Stromal cell of bone marrow (primary cell): Measurements from ENCODE around the gene C17orf114.

Experiments
- DNase-seq: peaks from one replicate; pipeline ENCODE4 v3.0.0-alpha.2; 2012; ENCODE audit warnings: low read depth

The C17orf114 gene

GRCh38 chr17:4788159-4788806 is 13.8 kb downstream of the C17orf114 start:
- DNase-seq = no peak

DNA sequence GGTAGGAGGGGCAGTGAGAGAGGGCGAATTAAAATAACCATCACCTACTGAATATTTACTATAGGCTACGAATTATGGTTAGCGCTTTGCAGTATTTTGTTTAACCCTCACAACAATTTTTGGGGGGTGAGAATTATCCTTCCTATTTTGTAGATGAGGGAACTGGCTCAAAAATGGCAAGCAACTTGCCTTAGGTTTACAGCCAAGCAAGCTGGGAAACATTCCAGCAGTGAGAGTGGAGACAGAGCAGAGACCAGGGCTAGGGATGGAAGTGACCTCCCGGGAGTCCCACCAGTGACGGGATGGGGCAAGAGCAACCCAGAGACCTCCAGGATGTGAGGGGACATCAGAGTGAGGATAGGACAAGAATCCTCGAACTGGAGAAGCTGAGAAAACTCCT is 15.6 kb downstream of the C17orf114 start:
- no peak for DNase-seq

- DNase-seq = no peak
Measured at GRCh38 chr17:4786106-4786511, 16.0 kb downstream of the C17orf114 start, which contains the start of gene VMO1. TSS of gene VMO1 (minus strand) at chr17:4786364. CDS start at chr17:4786352, 12 bp downstream.

- no peak for DNase-seq
Measured at GRCh38 chr17:4785311-4786105, 16.6 kb downstream of the C17orf114 start.

- DNase-seq = no peak
Measured at GRCh38 chr17:4782652-4783051, 19.5 kb downstream of the C17orf114 start.

- no peak for DNase-seq
Measured at GRCh38 chr17:4780325-4780955, 21.7 kb downstream of the C17orf114 start.

- DNase-seq = no peak
Measured at GRCh38 chr17:4777969-4778760, 24.0 kb downstream of the C17orf114 start.

- DNase-seq = no peak
Measured at GRCh38 chr17:4772235-4772613, 29.9 kb downstream of the C17orf114 start.

- no peak for DNase-seq
Measured at GRCh38 chr17:4771519-4772234, 30.5 kb downstream of the C17orf114 start, which contains the start of gene TM4SF5. TSS of gene TM4SF5 (plus strand) at chr17:4771886. CDS start at chr17:4771923, 37 bp downstream.

GRCh38 chr17:4769628-4770027 is 32.5 kb downstream of the C17orf114 start:
- DNase-seq = no peak

- no peak for DNase-seq
Measured at GRCh38 chr17:4768298-4768697, 33.8 kb downstream of the C17orf114 start.

- no peak for DNase-seq
Measured at GRCh38 chr17:4766723-4767122, 35.4 kb downstream of the C17orf114 start.

DNA sequence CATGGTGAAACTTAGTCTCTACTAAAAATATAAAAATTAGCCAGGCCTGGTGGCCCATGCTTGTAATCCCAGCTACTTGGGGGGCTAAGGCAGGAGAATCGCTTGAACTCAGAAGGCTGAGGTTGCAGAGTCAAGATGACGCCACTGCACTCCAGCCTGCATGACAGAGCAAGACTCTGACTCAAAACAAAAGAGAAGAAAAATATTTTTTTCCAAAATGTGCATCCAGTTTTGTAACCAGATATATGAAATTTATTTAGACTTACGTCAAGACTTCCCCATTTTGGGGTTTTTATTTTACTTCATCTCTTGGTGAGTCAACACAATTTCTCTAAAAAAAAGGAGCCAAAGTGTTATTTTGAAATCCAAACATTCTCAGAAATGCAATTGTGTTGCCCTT is 35.9 kb downstream of the C17orf114 start:
- no peak for DNase-seq

DNA sequence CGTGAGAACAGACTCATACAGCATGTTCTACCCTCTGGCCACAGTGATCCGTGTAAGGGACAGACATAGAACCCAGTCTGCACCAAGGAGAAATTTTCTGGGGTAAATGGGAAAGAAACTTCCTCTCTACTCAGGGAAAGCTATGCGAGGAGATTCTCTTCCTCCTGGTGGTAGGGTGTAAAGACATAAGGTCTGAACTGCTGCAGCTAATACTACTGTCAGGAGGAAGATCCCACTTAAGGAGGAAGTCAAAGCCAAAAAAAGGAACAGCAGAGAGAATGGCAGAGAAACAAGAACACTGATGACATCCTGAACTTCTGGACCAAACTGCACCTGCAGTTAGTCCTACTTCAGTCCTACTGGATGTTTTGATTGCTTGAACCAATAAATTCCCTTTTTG is 37.5 kb downstream of the C17orf114 start:
- no peak for DNase-seq

- DNase-seq = no peak
Measured at GRCh38 chr17:4759776-4760236, 42.3 kb downstream of the C17orf114 start.

DNA sequence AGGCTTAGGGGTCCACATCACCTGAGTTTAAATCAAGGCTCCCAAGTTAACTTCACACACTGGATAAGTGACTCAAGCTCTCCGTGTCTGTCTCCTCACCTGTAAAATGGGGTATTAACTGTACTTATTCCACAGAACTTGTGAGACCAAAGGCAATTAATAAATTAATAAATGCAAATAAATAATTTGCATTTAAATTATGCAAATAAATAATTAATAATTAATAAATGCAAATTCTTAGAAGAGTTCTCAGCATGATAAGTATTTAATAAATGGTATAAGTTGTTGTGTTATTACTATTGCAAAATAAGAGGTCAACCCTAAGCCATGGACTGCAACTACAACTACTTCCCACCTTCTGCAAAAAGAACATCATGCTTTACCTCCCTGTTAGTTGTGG is 48.7 kb downstream of the C17orf114 start:
- DNase-seq = no peak

DNA sequence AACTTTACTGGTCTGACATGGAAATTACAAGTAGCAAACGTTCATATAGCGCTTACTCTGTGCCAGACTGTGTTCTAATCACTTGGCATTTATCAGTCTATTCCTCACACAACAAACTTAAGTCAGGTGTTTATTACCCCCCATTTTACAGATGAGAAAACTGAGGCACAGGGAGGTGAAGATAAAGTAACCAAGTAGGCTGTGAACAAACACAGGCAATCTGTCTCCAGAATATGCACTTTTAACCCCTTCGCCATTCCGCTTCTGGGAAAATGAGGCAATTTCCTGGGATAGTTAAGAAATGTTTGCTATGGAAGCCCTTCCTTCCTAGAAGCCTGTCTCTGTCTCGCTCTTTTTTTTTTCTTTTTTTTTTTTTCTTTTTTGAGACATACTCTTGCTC is 50.2 kb downstream of the C17orf114 start:
- DNase-seq = no peak
